Ovary (tissue), 3 donors: ENCODE measurements around the gene GTPBP6.

Experiments used
- POLR2A ChIP-seq: fragments of 450-650 bp; IDR thresholded peaks from one replicate; pipeline ENCODE4 v1.6.1; 2017; ENCODE audit warnings: antibody characterized with exemption, mild to moderate bottlenecking, moderate library complexity
- TF ChIP-seq, protein P1 (sequence below), 3 donors: fragments of 450-650 bp in 2 of 3; fragments of 200-600 bp in 1 of 3; IDR thresholded peaks; one replicate each; pipeline versions ENCODE4 v1.5.1 to v1.8.0; 2016 to 2022; ENCODE audit warnings: antibody characterized with exemption in 3 of 3, mild to moderate bottlenecking in 1 of 3
- donor health status: DM: no; HTN: no; CAD: no.

DNA sequence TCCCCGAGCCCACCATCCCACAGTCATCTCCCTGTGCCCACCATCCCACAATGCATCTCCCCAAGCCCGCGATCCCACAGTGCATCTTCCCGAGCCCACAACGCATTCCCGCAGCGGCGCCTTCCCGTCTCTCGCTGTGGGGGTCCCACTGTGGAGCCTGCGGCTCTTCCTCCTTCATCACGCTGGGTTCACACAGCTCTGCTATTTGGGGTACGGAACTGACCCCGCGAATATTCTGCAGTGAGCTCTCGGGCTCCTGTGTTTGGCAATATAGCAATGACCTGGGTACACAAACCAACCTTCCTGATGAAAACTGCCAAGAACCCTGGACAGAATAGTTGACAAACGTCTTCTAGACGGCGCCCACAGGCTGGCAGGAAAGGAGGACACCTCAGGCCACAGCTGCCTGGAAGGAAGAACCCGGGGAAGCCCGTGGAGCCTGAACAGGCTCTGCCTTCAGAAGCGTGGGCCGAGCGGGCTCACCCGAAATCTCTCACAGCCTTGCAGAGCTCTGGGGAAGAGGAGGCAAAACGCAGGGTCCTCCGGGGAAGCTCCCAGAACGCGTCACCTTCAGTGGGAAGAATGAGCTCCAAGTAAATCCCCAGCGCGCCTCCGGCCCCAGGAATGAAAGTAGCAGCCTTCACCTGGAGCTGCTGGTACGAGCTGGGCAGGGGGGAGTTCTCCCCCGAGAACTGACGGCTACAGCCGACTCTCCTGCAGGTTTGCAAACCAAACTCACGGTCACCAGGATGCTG is 45.2 kb upstream of the GTPBP6 start:
- TF ChIP-seq, protein P1, sequence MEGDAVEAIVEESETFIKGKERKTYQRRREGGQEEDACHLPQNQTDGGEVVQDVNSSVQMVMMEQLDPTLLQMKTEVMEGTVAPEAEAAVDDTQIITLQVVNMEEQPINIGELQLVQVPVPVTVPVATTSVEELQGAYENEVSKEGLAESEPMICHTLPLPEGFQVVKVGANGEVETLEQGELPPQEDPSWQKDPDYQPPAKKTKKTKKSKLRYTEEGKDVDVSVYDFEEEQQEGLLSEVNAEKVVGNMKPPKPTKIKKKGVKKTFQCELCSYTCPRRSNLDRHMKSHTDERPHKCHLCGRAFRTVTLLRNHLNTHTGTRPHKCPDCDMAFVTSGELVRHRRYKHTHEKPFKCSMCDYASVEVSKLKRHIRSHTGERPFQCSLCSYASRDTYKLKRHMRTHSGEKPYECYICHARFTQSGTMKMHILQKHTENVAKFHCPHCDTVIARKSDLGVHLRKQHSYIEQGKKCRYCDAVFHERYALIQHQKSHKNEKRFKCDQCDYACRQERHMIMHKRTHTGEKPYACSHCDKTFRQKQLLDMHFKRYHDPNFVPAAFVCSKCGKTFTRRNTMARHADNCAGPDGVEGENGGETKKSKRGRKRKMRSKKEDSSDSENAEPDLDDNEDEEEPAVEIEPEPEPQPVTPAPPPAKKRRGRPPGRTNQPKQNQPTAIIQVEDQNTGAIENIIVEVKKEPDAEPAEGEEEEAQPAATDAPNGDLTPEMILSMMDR (IDR thresholded peaks at IDR 0.05) = no peak
- TF ChIP-seq POLR2A = no peak
